PC-9 (cell line): ENCODE data around the gene RBM24.

Experiments used
- CTCF ChIP-seq: fragments of 200-600 bp; sonication (generic); conservative IDR thresholded peaks from 2 replicates; pipeline ENCODE4 v1.6.1; 2017; ENCODE audit warnings: mixed run types, antibody characterized with exemption, mild to moderate bottlenecking, moderate library complexity
- EZH2 ChIP-seq: fragments of 200-600 bp; sonication (generic); IDR thresholded peaks from 2 replicates; pipeline ENCODE4 v1.8.0; 2017; ENCODE audit warnings: antibody characterized with exemption, low read depth

- TF ChIP-seq CTCF (no peak), EZH2 (no peak)
These were observed 50.1 kb downstream of the RBM24 start for GRCh38 chr6:17331238-17331637.
